Activated T-helper 2 cell treated with anti-CD3 and anti-CD28 coated beads, Interferon-gamma antibody, Interleukin-2, Interleukin-4, amounts not matched to agents 10 μg/mL and 5 μg/mL and 100 μg/mL, durations not matched to agents 14 hours and 24 hours and 36 hours (primary cell): ENCODE measurements around the gene IGSF9B. TPM values are rescaled to one million over a fixed set of nuclear protein-coding genes. Genes with fewer than 3 reads are reported as not detected.
A peak's percentile ranks its signal among the peaks of the same experiment; 100 is the strongest.

Source experiments
- DNase-seq: peaks from one replicate; pipeline ENCODE4 v3.0.0; 2021; ENCODE audit warnings: low spot score
- H3K27ac Mint-ChIP-seq: one replicate; pipeline ENCODE4 v1.8.0; 2021; ENCODE audit warnings: mixed read lengths
- H3K27me3 Mint-ChIP-seq: one replicate; pipeline ENCODE4 v1.8.0; 2021; ENCODE audit warnings: low read depth, mixed read lengths
- H3K36me3 Mint-ChIP-seq: one replicate; pipeline ENCODE4 v1.8.0; 2021; ENCODE audit warnings: low read depth, mixed read lengths
- H3K4me1 Mint-ChIP-seq: one replicate; pipeline ENCODE4 v1.8.0; 2021; ENCODE audit warnings: low read depth, mixed read lengths
- H3K4me3 Mint-ChIP-seq: one replicate; pipeline ENCODE4 v1.8.0; 2021; ENCODE audit warnings: low read depth, mild to moderate bottlenecking, moderate library complexity, mixed read lengths
- H3K9me3 Mint-ChIP-seq: one replicate; pipeline ENCODE4 v1.8.0; 2021; ENCODE audit warnings: mixed read lengths
- intact Hi-C: fragments of 100-400 bp; cut with micrococcal nuclease; formaldehyde crosslinking; loops from one replicate; pipeline ENCODE4 v1.15.1; 2023
- total RNA-seq: library from RNA; stranded (reverse); gene quantifications from 2 replicates; pipeline ENCODE4 v1.2.3, GENCODE V29; 2022

Gene IGSF9B
- total RNA-seq, 1 donor from 2014 or later, result 101 TPM

- Mint-ChIP-seq H3K27me3 (no peaks in the 10 kb centered on the region), H3K4me3 (peak overlapping the region; percentile 67)
- intact Hi-C loops, result loop anchor here (1.0 to 5.0 kb wide), 8 partner anchors 17 to 404 kb away; partner anchors contain the start of genes GLB1L2, GLB1L3, NCAPD3 and VPS26B
These were observed 28.8 kb downstream of the IGSF9B start for GRCh38 chr11:133927690-133928627.

GRCh38 chr11:133926466-133927246 is 30.1 kb downstream of the IGSF9B start:
- Mint-ChIP-seq H3K36me3 (peaks cover 76% of the 10 kb centered on the region), H3K27ac (no peak overlapping the region)
- intact Hi-C loops, result loop anchor here (2.0 to 5.0 kb wide), 5 partner anchors 124 to 406 kb away; partner anchors contain the start of genes GLB1L2, GLB1L3, NCAPD3 and VPS26B

More at GRCh38 chr11:133927690-133928627, 28.8 kb downstream of the IGSF9B start:
- no peaks in the 10 kb centered on the region for H3K9me3 Mint-ChIP-seq
- H3K27ac Mint-ChIP-seq, result peak overlapping the region; percentile 98
- H3K4me1 Mint-ChIP-seq, result peaks cover 32% of the 10 kb centered on the region
- DNase-seq, result peak; percentile 62
- peaks cover 70% of the 10 kb centered on the region for H3K36me3 Mint-ChIP-seq

GRCh38 chr11:133925756-133926155 is 31.0 kb downstream of the IGSF9B start:
- Mint-ChIP-seq H3K4me3 (no peak overlapping the region), H3K4me1 (peaks cover 29% of the 10 kb centered on the region), H3K27me3 (no peaks in the 10 kb centered on the region), H3K27ac (no peak overlapping the region), H3K9me3 (no peaks in the 10 kb centered on the region), H3K36me3 (peaks cover 75% of the 10 kb centered on the region)
- no peak for DNase-seq
- intact Hi-C loops, result loop anchor here (2.0 to 5.0 kb wide), 5 partner anchors 125 to 407 kb away; partner anchors contain the start of genes GLB1L2, GLB1L3, NCAPD3 and VPS26B

More at GRCh38 chr11:133926466-133927246, 30.1 kb downstream of the IGSF9B start:
- Mint-ChIP-seq H3K9me3 (no peaks in the 10 kb centered on the region), H3K4me1 (peaks cover 29% of the 10 kb centered on the region), H3K27me3 (no peaks in the 10 kb centered on the region), H3K4me3 (no peak overlapping the region)
- no peak for DNase-seq

GRCh38 chr11:133924661-133925060 is 32.1 kb downstream of the IGSF9B start:
- peaks cover 66% of the 10 kb centered on the region for H3K36me3 Mint-ChIP-seq

GRCh38 chr11:133922078-133922870 is 34.5 kb downstream of the IGSF9B start:
- peaks cover under 1% of the 10 kb centered on the region for H3K4me1 Mint-ChIP-seq
- DNase-seq, result no peak
- H3K27me3 Mint-ChIP-seq, result no peaks in the 10 kb centered on the region
- peaks cover 58% of the 10 kb centered on the region for H3K36me3 Mint-ChIP-seq
- H3K9me3 Mint-ChIP-seq, result no peaks in the 10 kb centered on the region
- intact Hi-C loops, result no loop called here
- no peak overlapping the region for H3K27ac Mint-ChIP-seq
- H3K4me3 Mint-ChIP-seq, result no peak overlapping the region

More at GRCh38 chr11:133924661-133925060, 32.1 kb downstream of the IGSF9B start:
- no peaks in the 10 kb centered on the region for H3K27me3 Mint-ChIP-seq
- H3K4me1 Mint-ChIP-seq, result peaks cover 21% of the 10 kb centered on the region
- intact Hi-C loops, result loop anchor here (5.0 kb wide), 3 partner anchors 218 to 408 kb away; partner anchors contain the start of genes GLB1L2, NCAPD3 and VPS26B
- H3K4me3 Mint-ChIP-seq, result no peak overlapping the region
- no peak overlapping the region for H3K27ac Mint-ChIP-seq
- no peaks in the 10 kb centered on the region for H3K9me3 Mint-ChIP-seq
- no peak for DNase-seq

- no peaks in the 10 kb centered on the region for H3K4me1 Mint-ChIP-seq
- intact Hi-C loops, result no loop called here
- H3K36me3 Mint-ChIP-seq, result peaks cover 55% of the 10 kb centered on the region
- no peak overlapping the region for H3K27ac Mint-ChIP-seq
- H3K4me3 Mint-ChIP-seq, result no peak overlapping the region
- H3K9me3 Mint-ChIP-seq, result no peaks in the 10 kb centered on the region
- H3K27me3 Mint-ChIP-seq, result no peaks in the 10 kb centered on the region
- no peak for DNase-seq
These were observed 35.3 kb downstream of the IGSF9B start for GRCh38 chr11:133921513-133921912.

- no peaks in the 10 kb centered on the region for H3K4me1 Mint-ChIP-seq
- DNase-seq, result no peak
- H3K27ac Mint-ChIP-seq, result no peak overlapping the region
- intact Hi-C loops, result no loop called here
- H3K9me3 Mint-ChIP-seq, result no peaks in the 10 kb centered on the region
- H3K4me3 Mint-ChIP-seq, result no peak overlapping the region
- H3K36me3 Mint-ChIP-seq, result peaks cover 54% of the 10 kb centered on the region
- H3K27me3 Mint-ChIP-seq, result no peaks in the 10 kb centered on the region
These were observed 35.7 kb downstream of the IGSF9B start for GRCh38 chr11:133921026-133921425.

- H3K36me3 Mint-ChIP-seq, result peaks cover 50% of the 10 kb centered on the region
These were observed 36.4 kb downstream of the IGSF9B start for GRCh38 chr11:133920109-133920990.

GRCh38 chr11:133919330-133920108 is 37.2 kb downstream of the IGSF9B start:
- no peaks in the 10 kb centered on the region for H3K4me1 Mint-ChIP-seq
- H3K27me3 Mint-ChIP-seq, result no peaks in the 10 kb centered on the region
- no peaks in the 10 kb centered on the region for H3K9me3 Mint-ChIP-seq
- no peak overlapping the region for H3K27ac Mint-ChIP-seq
- intact Hi-C loops, result no loop called here
- no peak for DNase-seq
- no peak overlapping the region for H3K4me3 Mint-ChIP-seq
- H3K36me3 Mint-ChIP-seq, result peaks cover 43% of the 10 kb centered on the region

More at GRCh38 chr11:133920109-133920990, 36.4 kb downstream of the IGSF9B start:
- no peaks in the 10 kb centered on the region for H3K27me3 Mint-ChIP-seq
- no peak overlapping the region for H3K27ac Mint-ChIP-seq
- no peaks in the 10 kb centered on the region for H3K4me1 Mint-ChIP-seq
- DNase-seq, result no peak
- intact Hi-C loops, result no loop called here
- no peak overlapping the region for H3K4me3 Mint-ChIP-seq
- no peaks in the 10 kb centered on the region for H3K9me3 Mint-ChIP-seq

- no peak for DNase-seq
- H3K27ac Mint-ChIP-seq, result no peak overlapping the region
- H3K27me3 Mint-ChIP-seq, result no peaks in the 10 kb centered on the region
- no peaks in the 10 kb centered on the region for H3K9me3 Mint-ChIP-seq
- no peak overlapping the region for H3K4me3 Mint-ChIP-seq
- H3K4me1 Mint-ChIP-seq, result no peaks in the 10 kb centered on the region
- intact Hi-C loops, result no loop called here
- peaks cover 43% of the 10 kb centered on the region for H3K36me3 Mint-ChIP-seq
These were observed 38.0 kb downstream of the IGSF9B start for GRCh38 chr11:133918608-133919260.
